GM19023 (cell line): ENCODE measurements around the gene NR1H2.
A peak's percentile ranks its signal among the peaks of the same experiment; 100 is the strongest.

ENCODE experiments used
- ATAC-seq: cut with Tn5 transposase; IDR thresholded peaks from one replicate; pipeline ENCODE4 v1.9.1; 2021; ENCODE audit warnings: mild to moderate bottlenecking, moderate library complexity; ENCODE audit not compliant: unreplicated experiment

Gene NR1H2

DNA sequence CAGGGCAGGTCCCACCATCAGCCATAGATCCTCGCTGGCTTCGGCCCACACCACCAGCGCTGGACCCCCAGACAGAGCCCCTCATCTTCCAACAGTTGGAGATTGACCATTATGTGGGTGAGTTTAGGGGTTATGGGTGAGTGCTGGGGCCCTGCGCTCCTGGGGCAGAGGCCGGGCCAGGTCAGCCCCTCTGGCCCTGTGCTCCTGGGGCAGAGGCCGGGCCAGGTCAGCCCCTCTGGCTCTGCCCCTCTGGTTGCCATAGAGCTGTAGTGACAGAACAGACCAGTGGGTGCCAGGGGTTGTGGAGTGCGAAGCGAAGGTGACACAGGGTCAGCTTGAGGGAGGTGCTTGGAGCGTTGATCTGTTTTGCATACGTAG is 23.1 kb downstream of the NR1H2 start:
- ATAC-seq = no peak

DNA sequence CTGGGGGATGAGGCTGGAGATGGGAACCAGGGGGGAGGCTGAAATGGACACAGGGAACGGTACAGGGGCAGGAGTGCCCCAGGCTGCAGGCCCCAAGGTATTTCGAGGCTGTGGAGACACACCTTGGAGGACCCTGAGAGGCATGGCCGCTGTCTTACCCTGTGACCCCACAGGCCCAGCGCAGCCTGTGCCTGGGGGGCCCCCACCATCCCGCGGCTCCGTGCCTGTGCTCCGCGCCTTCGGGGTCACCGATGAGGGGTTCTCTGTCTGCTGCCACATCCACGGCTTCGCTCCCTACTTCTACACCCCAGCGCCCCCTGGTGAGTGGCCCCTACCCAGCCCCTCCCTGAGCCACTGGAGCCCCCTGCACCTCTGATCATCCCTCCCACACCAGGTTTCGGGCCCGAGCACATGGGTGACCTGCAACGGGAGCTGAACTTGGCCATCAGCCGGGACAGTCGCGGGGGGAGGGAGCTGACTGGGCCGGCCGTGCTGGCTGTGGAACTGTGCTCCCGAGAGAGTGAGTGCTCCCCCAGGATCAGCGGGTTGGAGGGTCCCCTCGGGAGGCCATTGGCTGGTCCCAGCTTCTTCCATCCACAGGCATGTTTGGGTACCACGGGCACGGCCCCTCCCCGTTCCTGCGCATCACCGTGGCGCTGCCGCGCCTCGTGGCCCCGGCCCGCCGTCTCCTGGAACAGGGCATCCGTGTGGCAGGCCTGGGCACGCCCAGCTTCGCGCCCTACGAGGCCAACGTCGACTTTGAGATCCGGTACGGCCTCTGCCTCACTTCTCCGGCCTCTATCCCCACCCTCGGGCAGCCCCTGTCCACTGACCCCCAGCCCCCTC is 25.6 kb downstream of the NR1H2 start:
- no peak for ATAC-seq

DNA sequence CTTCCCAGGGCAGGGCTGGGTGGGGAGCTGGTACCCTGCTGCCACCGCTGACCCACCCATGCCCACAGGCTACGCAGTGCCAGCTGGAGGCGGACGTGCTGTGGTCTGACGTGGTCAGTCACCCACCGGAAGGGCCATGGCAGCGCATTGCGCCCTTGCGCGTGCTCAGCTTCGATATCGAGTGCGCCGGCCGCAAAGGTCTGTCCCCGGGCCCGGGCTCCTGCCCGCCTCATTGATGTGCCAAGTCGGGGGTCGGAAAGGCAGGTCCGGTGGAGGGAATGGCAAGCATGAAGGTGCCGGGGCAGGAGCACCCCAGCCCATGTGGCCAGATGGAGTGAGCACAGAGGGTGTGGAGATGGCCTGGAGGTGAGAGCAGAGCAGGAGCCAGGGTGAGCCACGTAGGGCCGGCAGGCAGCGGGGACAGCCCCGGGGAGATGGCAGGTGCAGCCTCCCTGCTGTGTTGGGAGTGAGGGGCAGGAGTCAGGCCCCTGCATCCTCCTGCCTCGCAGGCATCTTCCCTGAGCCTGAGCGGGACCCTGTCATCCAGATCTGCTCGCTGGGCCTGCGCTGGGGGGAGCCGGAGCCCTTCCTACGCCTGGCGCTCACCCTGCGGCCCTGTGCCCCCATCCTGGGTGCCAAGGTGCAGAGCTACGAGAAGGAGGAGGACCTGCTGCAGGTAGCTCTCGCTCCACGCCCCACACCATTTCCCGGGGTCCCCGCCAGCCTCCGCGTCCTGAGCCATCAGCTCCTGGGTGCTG is 26.5 kb downstream of the NR1H2 start:
- ATAC-seq = no peak

DNA sequence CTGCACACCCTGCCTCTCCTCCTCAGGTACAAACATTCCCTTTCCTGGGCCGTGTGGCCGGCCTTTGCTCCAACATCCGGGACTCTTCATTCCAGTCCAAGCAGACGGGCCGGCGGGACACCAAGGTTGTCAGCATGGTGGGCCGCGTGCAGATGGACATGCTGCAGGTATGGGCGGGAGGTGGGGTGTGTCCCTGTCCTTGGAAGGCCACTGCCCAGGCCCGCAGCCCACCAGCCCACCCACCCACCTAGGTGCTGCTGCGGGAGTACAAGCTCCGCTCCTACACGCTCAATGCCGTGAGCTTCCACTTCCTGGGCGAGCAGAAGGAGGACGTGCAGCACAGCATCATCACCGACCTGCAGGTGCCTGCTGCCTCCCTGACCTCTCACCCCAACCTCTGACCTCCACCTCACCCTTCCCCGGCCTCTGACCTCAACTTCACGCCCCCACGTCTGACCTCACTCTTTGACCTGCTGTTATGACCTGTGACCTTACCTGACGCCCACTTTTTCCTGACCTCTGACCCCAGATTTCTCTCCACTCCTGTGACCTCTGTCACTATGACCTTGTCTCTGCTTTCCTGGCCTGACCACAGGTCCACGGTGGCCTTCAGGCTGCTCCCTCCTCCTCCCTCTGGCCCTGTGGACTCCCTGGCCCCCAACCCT is 30.0 kb downstream of the NR1H2 start:
- no peak for ATAC-seq

DNA sequence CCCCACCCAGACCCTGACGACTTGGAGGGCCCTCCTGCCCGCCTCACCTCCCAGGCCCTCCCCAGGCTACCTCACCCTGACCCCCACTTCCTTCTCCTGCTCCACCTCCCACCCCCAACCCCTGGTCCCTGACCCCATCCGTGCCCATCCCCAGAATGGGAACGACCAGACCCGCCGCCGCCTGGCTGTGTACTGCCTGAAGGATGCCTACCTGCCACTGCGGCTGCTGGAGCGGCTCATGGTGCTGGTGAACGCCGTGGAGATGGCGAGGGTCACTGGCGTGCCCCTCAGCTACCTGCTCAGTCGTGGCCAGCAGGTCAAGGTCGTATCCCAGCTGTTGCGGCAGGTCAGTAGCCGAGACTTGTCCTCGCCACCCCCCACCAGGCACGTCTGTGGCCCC is 30.6 kb downstream of the NR1H2 start:
- no peak for ATAC-seq

DNA sequence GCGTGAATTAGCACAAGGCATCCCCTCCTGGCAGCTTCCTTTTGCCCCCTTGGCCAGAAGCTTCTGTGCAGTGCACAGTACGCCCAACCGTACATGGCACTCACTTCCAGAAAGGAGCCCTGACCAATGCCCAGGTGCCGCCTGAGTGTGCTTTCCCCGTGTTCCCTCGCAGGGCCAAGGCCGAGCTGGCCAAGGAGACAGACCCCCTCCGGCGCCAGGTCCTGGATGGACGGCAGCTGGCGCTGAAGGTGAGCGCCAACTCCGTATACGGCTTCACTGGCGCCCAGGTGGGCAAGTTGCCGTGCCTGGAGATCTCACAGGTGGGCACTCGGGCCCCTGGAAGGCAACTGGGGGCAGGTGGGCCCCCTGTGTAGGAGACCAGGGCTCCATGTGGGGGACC is 33.1 kb downstream of the NR1H2 start:
- ATAC-seq = no peak

DNA sequence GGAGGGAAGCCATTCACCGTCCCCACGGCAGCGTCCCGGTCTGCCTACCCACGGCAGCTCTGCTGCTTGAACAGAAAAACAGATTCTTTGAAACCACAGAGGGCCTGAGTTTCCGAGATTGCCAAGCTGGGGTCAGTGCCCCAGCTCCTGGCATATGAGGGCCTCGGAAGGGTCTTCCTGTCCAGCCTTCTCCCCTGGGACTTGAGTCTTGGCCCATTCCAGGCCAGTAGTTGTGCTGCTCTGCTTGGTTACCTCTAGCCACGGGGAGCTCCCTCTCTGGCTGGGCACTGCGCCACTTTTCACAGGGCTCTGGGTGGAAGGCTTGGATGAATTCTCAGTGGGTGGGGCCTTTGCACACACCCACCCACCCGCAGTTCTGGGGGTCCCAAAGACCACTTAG is 33.9 kb downstream of the NR1H2 start:
- ATAC-seq = no peak

DNA sequence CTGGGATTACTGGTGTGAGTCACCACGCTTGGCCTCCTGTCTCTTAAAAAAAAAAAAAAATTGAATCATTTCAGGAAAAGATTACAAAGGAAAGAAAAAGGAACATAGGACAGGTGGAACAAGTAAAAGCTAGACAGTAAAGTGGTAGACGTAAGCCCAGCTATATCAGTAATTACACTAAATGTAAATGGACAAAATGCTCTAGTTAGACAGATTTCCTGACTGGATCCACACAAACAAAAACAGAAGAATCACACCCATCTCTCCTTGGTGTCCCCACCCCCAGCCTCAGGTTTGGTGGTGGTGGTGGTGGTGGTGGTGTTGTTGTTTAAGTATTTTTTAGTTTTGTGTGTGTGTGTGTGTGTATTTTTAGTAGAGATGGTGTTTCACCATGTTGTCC is 36.2 kb downstream of the NR1H2 start:
- ATAC-seq = no peak

DNA sequence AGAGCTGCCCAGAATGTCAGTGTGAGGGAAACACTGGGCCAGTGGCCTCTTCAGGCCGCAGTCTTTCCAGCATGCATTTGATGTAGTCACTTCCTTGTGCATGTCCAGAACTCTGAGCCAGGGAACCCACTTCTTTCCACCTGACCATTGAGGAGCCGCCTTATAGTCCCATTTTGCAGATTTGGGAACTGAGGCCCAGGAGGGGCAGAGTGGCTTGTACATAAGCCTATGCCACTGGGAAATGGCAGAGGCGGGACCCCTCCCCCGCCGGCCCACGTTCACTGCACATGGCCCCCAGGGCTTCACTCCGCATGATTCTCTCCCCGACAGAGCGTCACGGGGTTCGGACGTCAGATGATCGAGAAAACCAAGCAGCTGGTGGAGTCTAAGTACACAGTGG is 36.8 kb downstream of the NR1H2 start:
- no peak for ATAC-seq

DNA sequence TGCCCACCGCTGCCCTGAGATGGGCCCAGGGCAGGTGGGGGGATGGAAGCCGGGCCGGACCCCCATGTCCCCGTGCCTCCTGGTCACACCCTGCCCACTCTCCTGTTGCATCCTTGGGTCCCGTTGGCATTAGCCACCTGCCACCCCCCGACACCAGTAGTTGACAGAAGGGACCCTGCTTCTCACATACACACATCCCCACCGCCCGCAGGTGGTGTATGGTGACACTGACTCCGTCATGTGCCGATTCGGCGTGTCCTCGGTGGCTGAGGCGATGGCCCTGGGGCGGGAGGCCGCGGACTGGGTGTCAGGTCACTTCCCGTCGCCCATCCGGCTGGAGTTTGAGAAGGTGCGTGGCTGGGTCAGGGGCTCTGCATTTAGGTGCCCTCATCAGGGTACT is 37.3 kb downstream of the NR1H2 start:
- no peak for ATAC-seq

DNA sequence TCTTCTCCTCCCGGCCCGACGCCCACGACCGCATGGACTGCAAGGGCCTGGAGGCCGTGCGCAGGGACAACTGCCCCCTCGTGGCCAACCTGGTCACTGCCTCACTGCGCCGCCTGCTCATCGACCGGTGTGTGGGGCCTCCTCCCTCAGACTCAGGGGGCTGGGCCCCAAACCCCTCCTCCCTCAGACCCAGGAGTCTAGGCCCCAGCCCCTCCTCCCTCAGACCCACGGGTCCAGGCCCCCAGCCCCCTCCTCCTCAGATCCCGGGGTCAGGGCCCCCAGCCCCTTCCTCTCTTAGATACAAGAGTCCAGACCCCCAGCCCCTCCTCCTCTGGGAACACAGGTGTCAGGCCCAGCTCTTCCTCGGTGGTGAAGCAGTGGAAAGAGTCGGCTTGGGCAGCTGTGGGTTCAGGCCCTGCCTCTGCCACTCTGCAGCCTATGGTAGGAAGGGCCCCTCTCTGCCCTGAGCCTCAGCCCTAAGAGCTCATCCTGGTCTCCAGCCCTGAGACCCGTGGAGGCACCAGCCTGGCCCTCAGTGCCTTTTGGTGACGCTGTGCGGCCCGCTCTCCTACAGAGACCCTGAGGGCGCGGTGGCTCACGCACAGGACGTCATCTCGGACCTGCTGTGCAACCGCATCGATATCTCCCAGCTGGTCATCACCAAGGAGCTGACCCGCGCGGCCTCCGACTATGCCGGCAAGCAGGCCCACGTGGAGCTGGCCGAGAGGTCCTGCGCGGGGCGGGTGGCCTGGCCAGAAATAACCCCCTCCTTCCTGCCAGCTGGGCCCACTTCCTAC is 38.8 kb downstream of the NR1H2 start:
- peak; percentile 15 for ATAC-seq

DNA sequence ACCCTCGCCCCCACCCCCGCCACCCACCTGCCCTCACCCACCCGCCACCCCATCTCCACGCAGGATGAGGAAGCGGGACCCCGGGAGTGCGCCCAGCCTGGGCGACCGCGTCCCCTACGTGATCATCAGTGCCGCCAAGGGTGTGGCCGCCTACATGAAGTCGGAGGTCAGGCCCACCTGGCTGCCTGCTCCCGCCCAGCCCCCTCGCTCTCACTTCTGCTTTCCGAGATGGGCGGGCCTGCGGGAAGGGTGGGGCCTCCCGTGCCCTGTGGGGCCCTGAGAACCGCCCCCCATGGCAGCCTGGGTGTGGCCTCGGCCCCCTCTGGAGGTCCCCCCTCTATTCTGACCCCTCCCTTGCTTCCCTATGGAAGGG is 39.4 kb downstream of the NR1H2 start:
- peak; percentile 58 for ATAC-seq

DNA sequence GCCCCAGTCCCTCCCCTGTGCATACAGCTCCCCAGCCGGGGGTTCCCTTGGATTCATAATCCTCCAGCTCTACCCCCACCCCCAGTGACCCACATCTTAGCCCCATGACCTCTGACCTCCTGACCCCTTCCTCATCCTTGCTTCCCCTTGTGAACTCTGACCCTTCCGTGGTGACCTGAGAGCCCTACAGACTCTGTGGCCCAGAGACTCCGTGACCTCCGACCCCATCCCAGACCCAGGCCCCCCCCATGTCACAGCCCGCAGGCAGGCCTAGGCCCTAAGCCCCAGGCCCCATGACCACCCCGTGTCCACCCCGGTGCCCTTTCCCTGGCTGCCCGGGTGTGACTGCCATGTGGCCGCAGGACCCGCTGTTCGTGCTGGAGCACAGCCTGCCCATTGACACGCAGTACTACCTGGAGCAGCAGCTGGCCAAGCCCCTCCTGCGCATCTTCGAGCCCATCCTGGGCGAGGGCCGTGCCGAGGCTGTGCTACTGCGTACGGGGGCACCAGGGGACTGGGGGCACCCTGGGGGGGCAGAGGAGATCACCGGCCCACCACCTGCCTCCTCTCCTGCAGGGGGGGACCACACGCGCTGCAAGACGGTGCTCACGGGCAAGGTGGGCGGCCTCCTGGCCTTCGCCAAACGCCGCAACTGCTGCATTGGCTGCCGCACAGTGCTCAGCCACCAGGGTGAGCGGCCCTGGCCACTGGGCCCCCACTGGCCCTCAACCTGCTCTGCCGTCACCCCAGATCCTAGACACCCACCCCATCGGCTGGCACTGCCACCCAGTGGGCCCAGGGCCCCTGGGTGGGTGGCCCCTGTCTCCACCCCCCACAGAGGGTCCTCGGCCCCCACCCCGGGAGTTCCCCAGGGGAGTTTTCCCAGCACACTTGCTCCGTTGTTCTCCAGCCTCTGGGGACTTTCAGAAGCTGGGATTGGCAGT is 40.0 kb downstream of the NR1H2 start:
- ATAC-seq = no peak

DNA sequence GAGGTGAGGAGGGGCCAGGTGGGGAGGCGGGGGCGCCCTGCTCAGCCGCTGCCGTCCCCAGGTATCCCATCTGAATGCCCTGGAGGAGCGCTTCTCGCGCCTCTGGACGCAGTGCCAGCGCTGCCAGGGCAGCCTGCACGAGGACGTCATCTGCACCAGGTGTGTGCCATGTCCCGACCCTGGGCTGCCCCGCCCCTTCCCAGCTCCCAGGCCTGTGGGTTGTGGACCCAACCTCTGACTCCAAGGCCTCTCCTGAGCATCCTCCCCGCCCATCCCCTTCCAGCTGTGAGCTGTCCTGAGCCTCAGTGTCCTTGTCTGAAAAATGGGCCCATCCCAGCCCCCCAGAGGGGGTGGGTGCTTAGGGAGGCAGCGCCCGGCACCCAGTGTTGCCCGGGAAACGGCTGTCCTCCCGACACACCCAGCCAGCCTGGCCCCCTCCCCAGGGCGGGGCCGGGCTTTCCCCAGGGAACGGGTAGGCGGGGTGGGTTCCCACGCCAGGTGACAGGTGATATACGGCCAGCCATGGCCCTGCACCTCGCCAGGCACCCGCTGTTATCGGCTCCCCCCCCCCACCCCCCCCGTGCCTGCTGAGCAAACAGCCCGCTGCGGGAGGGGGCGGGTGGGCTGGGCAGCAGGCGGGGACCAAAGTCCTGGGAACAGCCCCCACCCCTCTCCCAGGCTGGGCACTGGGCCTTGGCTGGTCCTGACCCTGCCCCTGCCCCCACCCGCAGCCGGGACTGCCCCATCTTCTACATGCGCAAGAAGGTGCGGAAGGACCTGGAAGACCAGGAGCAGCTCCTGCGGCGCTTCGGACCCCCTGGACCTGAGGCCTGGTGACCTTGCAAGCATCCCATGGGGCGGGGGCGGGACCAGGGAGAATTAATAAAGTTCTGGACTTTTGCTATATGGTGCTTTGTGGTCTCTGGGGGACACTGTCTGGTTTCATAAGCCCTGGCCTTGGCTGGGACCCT is 41.1 kb downstream of the NR1H2 start:
- ATAC-seq = no peak

DNA sequence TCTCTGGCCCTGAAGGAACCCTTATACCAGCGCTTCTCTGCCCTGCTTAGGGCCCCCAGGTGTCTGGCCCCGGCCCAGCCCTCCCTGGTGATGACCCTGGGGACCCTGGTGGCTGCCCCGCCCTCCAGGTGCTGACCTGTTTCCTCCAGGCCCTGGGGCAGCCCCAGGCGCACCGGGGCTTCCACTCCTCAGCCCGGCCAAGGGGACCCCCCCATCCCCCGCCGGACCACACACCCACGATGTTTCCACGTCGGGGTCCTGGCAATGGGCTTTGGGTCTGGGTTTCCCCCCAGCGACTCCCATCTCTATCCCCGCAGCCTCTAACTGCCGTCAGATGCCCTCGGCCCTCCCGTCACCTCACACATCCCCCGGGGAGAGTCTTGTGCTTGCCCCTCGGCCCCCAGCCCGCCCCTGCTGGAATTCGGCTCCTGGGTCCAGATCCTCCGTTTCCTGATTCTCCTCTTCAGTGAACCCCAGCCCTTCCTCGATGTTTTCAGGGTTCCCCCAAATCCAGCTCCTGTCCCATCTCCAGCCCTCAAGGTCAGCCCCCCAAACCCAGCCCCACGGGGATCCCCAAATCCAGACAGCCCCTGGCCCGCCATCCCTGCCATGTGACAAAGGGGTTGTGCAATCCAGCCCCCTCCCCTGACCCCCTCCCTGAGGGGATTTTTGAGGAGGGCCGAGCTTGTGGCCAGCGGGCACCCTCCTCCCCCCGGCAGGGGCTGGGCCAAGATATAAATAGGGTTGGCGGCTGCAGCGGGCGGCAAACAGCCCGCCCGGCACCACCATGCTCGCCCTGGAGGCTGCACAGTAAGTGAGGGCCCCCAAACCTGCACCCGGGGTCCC is 42.1 kb downstream of the NR1H2 start, which contains the start of gene SPIB:
Gene SPIB (plus strand): TSS at position 763 of the 846 bp plus-strand sequence. CDS start 25 bp downstream, at position 788.
- ATAC-seq = no peak

DNA sequence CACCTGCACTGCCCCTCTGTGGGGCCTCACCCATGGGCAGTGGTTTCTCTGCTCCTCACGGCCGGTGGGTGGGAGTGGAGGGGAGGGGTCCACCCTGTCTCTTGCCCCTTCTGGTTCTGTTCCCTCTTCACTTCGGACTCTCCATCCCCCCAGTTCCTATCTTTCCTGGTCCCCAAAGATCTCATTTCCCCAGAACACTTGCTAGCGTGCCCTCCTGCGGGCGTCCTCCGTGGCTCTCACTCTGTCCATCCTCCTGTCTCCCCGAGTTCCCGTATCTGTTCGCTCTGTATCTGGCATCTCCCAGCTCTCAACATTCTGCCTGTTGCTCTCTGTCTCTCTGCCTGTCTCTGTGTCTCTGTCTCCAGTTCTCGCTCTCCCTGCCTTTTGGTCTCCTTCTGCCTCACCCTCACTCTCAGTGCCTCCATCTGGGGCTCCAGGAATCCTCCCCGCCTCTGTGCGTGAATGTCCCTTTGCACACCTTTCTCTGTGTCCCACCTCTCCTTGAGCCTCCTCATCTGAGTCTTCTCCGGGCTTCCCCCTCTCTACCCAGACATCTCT is 42.8 kb downstream of the NR1H2 start:
- no peak for ATAC-seq

DNA sequence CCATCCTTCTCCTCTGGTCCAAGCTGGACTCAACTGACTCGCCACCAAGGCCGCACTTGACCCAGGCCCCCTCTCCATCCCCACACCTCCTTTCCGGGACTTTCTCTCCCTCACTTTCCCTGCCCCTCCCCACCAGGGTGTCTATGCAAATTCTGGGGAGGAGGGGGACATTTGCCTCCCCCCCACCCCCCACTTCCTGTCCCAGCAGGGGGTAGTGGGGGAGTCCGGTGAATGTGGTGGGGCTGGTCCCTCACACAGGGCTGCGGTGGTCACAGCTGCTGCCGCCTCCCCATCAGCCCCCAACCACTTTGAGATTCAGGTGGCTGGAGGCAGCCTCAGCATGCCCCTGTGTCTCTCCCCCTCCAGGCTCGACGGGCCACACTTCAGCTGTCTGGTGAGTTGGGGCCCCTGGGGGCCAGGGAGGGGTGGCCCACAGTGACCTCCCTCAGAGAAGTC is 43.4 kb downstream of the NR1H2 start:
- no peak for ATAC-seq
